NB4 (cell line): ENCODE results near the gene PTGS2.

Experiments
- CTCF ChIP-seq: IDR thresholded peaks from one replicate; pipeline ENCODE4 v1.5.1; 2012; ENCODE audit warnings: low read depth, low read length
- MAX ChIP-seq: IDR thresholded peaks from 2 replicates; pipeline ENCODE4 v1.6.1; 2011; ENCODE audit warnings: low read depth, low read length
- MYC ChIP-seq: IDR thresholded peaks from 2 replicates; pipeline ENCODE4 v1.6.1; 2011; ENCODE audit warnings: low read depth, low read length
- POLR2A ChIP-seq: IDR thresholded peaks from 2 replicates; pipeline ENCODE4 v1.6.1; 2011; ENCODE audit warnings: mild to moderate bottlenecking; ENCODE audit not compliant: insufficient read length; ENCODE audit errors: extremely low read depth

GRCh38 chr1:186634511-186634910, 45.7 kb downstream of the PTGS2 start:
- TF ChIP-seq POLR2A, result no peak
- no peak for TF ChIP-seq CTCF
- TF ChIP-seq MYC, result no peak
- TF ChIP-seq MAX, result no peak
